ENCODE measurements around the gene OR4D1.

OR4D1 gene

GRCh38 chr17:58204796-58205195 lies 56.6 kb downstream of the OR4D1 start:
- no peak for TF ChIP-seq CTCF (IDR thresholded peaks at IDR 0.05)
- no peaks in the 10 kb centered on the region for H3K9me3 ChIP-seq
- H3K27ac ChIP-seq, result no peak overlapping the region
- no peak overlapping the region for H3K4me3 ChIP-seq
- H3K4me1 ChIP-seq, result peaks cover 0 to 2% (median 0%) of the 10 kb centered on the region in 4 donors
- intact Hi-C loops (cut with DNase I; ENCODE audit: low total_unique reads), result no loop called here
- peaks cover 3 to 56% (median 33%) of the 10 kb centered on the region in 3 donors for H3K36me3 ChIP-seq
- peaks cover 0 to 1% of the 10 kb centered on the region in 2 donors for H3K27me3 ChIP-seq
- no peak for DNase-seq

- TF ChIP-seq CTCF (IDR thresholded peaks at IDR 0.05), result no peak
- Histone ChIP-seq H3K4me1 (no peaks in the 10 kb centered on the region), H3K4me3 (no peak overlapping the region), H3K27ac (no peak overlapping the region), H3K9me3 (no peaks in the 10 kb centered on the region), H3K27me3 (no peaks in the 10 kb centered on the region), H3K36me3 (peaks cover 9 to 67% (median 45%) of the 10 kb centered on the region in 3 donors)
- intact Hi-C loops (cut with DNase I; ENCODE audit: low total_unique reads), result no loop called here
- DNase-seq, result no peak
Measured at GRCh38 chr17:58205936-58206335, 57.8 kb downstream of the OR4D1 start.

GRCh38 chr17:58207451-58207850 lies 59.3 kb downstream of the OR4D1 start:
- peaks cover 20 to 82% (median 58%) of the 10 kb centered on the region in 3 donors for H3K36me3 ChIP-seq
- no peak for TF ChIP-seq CTCF (IDR thresholded peaks at IDR 0.05)
- H3K4me3 ChIP-seq, result no peak overlapping the region
- DNase-seq, result no peak
- H3K9me3 ChIP-seq, result no peaks in the 10 kb centered on the region
- H3K4me1 ChIP-seq, result no peaks in the 10 kb centered on the region
- intact Hi-C loops (cut with DNase I; ENCODE audit: low total_unique reads), result no loop called here
- H3K27me3 ChIP-seq, result no peaks in the 10 kb centered on the region
- H3K27ac ChIP-seq, result no peak overlapping the region

GRCh38 chr17:58208344-58208743 lies 60.2 kb downstream of the OR4D1 start:
- no peaks in the 10 kb centered on the region for H3K27me3 ChIP-seq
- no peak overlapping the region for H3K4me3 ChIP-seq
- no peak overlapping the region for H3K27ac ChIP-seq
- H3K36me3 ChIP-seq, result peaks cover 29 to 91% (median 67%) of the 10 kb centered on the region in 3 donors
- no peaks in the 10 kb centered on the region for H3K9me3 ChIP-seq
- H3K4me1 ChIP-seq, result no peaks in the 10 kb centered on the region
- DNase-seq, result no peak
- intact Hi-C loops (cut with DNase I; ENCODE audit: low total_unique reads), result no loop called here
- TF ChIP-seq CTCF (IDR thresholded peaks at IDR 0.05), result no peak

Data from tibial artery (tissue), 4 donors.